PFSK-1 (cell line): ENCODE data around the gene GIMAP8.

ENCODE experiments used
- FOXP2 ChIP-seq: optimal IDR thresholded peaks from 2 replicates; pipeline ENCODE3; 2011; ENCODE audit warnings: borderline replicate concordance, control low read depth, inconsistent platforms; ENCODE audit not compliant: insufficient read depth; ENCODE audit errors: extremely low read length, extremely low read depth
- POLR2AphosphoS5 ChIP-seq: IDR thresholded peaks from 2 replicates; pipeline ENCODE4 v1.6.1; 2012; ENCODE audit warnings: low read depth, mild to moderate bottlenecking, control low read depth, low read length, moderate library complexity
- SIN3A ChIP-seq: IDR thresholded peaks from 2 replicates; pipeline ENCODE4 v1.6.1; 2012; ENCODE audit warnings: mild to moderate bottlenecking, low read length, moderate library complexity, borderline replicate concordance; ENCODE audit not compliant: insufficient read depth
- TAF1 ChIP-seq: IDR thresholded peaks from 2 replicates; pipeline ENCODE4 v1.6.1; 2012; ENCODE audit warnings: low read length, control low read depth, borderline replicate concordance; ENCODE audit not compliant: insufficient read depth
- TF ChIP-seq, protein P1 (sequence below), 2 experiments: IDR thresholded peaks; 2 replicates each; pipeline versions ENCODE4 v1.6.1 to v1.8.0; 2011 to 2012; ENCODE audit warnings: low read depth in 2 of 2, low read length in 2 of 2, control low read depth in 1 of 2, inconsistent platforms in 1 of 2, mild to moderate bottlenecking in 1 of 2, moderate library complexity in 1 of 2; ENCODE audit not compliant: insufficient read depth in 1 of 2

The GIMAP8 gene

DNA sequence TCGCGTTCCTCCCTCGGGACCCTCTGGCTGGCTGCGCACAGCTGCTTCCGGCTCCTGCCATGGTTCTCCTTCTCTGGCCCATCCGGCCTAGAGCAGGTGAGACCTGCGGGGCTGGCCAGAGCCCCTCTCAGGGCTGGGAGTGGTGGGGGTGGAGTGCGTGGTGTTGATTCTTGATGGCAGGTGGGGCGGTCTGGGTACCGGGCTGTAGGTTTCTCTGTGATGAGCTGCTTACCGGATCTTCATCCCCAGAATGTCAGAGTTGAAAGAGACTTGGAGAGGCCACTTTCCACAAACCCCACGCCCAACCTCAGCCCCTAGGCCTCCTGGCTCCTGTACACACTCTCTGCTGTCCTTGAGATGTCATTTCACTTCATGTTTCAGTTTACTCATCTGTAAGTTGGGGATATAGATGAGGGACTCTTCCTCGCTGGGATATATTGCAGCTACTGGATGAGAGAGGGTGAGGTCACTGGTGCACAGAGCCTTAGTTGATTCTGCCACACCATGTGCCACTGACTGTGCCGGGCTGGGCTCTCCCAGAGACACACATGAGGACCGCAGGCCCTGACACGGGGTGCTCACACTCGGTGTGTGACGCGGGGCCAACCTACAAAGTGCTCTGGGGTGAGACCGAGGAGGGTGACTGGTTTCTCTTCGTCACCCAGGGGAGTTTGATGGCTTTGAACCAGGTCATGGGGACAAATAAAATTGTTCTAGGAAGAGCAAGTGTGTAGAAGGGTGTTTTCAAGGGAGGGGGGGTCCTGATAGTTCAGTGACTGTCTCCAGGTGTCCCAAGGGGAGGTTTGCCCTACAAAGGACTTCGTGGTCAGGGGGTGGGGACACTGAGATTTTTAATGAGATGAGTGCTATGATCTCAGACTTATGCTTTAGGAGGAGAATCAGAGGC is 41.8 kb upstream of the GIMAP8 start:
- TF ChIP-seq POLR2AphosphoS5, result no peak
- TF ChIP-seq, protein P1, sequence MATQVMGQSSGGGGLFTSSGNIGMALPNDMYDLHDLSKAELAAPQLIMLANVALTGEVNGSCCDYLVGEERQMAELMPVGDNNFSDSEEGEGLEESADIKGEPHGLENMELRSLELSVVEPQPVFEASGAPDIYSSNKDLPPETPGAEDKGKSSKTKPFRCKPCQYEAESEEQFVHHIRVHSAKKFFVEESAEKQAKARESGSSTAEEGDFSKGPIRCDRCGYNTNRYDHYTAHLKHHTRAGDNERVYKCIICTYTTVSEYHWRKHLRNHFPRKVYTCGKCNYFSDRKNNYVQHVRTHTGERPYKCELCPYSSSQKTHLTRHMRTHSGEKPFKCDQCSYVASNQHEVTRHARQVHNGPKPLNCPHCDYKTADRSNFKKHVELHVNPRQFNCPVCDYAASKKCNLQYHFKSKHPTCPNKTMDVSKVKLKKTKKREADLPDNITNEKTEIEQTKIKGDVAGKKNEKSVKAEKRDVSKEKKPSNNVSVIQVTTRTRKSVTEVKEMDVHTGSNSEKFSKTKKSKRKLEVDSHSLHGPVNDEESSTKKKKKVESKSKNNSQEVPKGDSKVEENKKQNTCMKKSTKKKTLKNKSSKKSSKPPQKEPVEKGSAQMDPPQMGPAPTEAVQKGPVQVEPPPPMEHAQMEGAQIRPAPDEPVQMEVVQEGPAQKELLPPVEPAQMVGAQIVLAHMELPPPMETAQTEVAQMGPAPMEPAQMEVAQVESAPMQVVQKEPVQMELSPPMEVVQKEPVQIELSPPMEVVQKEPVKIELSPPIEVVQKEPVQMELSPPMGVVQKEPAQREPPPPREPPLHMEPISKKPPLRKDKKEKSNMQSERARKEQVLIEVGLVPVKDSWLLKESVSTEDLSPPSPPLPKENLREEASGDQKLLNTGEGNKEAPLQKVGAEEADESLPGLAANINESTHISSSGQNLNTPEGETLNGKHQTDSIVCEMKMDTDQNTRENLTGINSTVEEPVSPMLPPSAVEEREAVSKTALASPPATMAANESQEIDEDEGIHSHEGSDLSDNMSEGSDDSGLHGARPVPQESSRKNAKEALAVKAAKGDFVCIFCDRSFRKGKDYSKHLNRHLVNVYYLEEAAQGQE (IDR thresholded peaks at IDR 0.05; ENCODE audit: insufficient read depth in 1 of 2, low read depth in 2 of 2, low read length in 2 of 2), result no peak
- TF ChIP-seq TAF1, result no peak
- no peak for TF ChIP-seq SIN3A
- no peak for TF ChIP-seq FOXP2

DNA sequence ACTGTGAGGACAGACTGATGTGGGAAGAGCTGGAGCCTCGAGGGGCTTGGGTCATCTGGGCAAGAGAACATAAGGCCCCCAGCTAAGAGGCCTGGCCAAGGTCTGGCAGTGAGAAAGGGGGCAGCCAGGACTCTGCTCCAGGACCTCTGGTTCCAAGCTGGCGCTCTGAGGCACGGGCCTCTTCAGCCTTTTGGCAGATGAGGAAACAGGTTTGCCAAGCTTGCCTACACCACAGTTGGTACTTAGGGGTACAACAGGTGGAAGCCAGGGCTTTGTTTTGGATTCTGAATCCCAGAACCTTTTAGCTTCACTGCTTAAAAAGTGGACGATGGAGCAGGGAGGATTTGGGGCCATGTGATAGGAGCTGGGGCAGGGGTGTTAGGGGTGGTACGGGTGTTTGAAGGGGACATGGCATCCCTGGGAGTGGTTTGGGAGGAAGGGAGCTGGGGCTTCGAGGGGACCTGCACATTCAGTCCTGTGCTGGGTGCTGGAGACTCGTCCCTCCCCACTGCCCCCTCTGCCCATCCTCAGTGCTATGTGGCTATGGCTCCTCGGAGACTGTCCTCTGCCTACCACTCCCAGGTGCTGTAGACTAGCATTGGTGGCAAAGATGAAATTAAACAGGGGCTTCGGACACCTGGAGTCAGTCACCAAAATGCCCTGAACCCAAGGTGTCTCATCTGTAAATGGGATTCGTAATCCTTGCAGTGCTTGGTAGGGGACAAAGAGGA is 41.0 kb upstream of the GIMAP8 start:
- no peak for TF ChIP-seq POLR2AphosphoS5
- no peak for TF ChIP-seq TAF1
- TF ChIP-seq, protein P1 (IDR thresholded peaks at IDR 0.05; ENCODE audit: insufficient read depth in 1 of 2, low read depth in 2 of 2, low read length in 2 of 2), result no peak
- TF ChIP-seq SIN3A, result no peak
- no peak for TF ChIP-seq FOXP2

DNA sequence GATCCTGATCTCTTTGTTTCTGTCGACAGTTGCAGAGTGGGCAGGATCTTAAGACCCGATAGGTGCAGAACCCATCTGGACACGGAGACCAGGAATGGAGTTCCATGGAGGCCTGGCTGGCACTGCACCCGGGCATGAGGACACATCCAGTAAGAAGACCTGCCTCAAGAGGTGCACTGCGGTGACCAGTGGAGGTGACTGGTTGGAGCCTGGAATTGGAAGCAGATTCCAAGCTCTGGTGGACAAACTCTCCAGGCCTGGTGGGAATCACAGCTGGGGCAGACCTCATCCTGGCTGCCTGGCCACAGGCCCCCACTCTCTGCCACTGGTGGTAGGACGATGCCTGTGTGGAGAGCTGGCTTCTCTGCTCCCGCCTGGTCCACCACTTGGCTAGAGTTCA is 40.3 kb upstream of the GIMAP8 start:
- TF ChIP-seq, protein P1 (IDR thresholded peaks at IDR 0.05; ENCODE audit: insufficient read depth in 1 of 2, low read depth in 2 of 2, low read length in 2 of 2), result no peak
- TF ChIP-seq FOXP2 (no peak), TAF1 (no peak), POLR2AphosphoS5 (no peak), SIN3A (no peak)

DNA sequence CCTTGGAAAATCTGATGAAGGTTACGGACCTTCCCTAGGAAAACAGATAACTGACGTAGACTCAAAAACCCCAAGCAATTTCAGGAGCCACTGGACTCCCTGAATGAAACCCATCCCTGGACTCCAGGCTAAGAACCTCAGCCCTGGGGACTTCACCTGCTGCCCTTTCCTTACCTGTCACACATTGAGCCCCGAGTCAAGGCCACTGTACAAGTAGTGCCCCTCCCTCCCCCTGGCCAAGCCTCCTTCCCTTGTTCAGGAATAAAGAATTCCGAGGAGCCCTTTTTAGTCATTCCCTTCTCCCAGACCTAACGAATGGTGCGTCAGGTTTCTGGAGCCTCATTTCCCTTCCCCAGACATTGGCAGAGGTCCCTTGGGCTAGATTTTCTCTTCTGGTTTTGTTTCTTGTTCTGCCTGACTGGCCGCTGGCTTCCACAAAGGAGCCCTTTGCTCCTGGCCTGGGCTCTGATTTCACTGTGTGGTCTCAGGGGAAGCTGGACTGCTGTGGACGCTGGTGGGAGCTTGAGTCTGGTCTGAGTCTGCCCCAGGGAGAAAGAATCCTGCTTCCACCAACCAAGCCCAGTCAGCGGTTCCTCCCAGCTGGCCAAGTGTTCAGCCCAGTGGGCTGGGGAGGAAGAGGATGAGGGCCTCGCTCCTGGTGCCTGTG is 39.6 kb upstream of the GIMAP8 start:
- TF ChIP-seq FOXP2 (no peak), POLR2AphosphoS5 (no peak)

DNA sequence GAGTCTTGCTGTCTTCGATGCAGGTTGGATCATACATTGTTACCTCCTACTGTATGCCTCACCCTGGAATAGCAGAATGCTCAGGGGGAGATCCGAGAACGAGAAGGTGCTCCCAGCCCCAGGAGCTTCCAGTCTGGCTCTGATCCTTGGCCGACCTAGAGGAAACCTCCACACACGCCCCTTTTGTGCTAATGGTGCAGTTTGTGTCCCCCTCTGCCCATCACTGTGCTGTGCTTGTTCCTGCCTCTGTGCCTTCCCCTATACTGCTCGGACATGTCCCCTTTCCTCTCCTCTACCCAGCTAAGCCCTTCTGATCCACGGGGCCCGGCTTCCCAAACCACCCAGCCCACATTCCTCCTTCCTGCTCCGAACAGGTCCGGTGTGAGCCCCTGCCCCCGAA is 38.8 kb upstream of the GIMAP8 start:
- TF ChIP-seq SIN3A (no peak), POLR2AphosphoS5 (no peak), FOXP2 (no peak), TAF1 (no peak)
- TF ChIP-seq, protein P1 (IDR thresholded peaks at IDR 0.05; ENCODE audit: insufficient read depth in 1 of 2, low read depth in 2 of 2, low read length in 2 of 2), result no peak
